GM23338 (cell line): ENCODE data around the gene GCFC2. TPM values are rescaled to one million over a fixed set of nuclear protein-coding genes. Genes with fewer than 3 reads are reported as not detected.

ENCODE experiments used
- ATAC-seq: fragments of 200-7000 bp; cut with Tn5 transposase; 3 replicates; pipeline ENCODE4 v1.9.1; 2020
- DNase-seq: peaks from one replicate; pipeline ENCODE4 v3.0.0-alpha.2; 2015; ENCODE audit warnings: low spot score
- H2AFZ ChIP-seq: fragments of 200-600 bp; sonication (generic); 2 replicates; pipeline ENCODE4 v1.8.0; 2016; ENCODE audit warnings: antibody characterized with exemption, mild to moderate bottlenecking, moderate library complexity
- H3F3A ChIP-seq: fragments of 200-600 bp; sonication (generic); replicated peaks from 2 replicates; pipeline ENCODE4 v1.8.0; 2017; ENCODE audit warnings: antibody characterized with exemption, mixed run types, low read depth
- H3K27ac ChIP-seq: fragments of 200-600 bp; sonication (generic); 2 replicates; pipeline ENCODE4 v1.6.1; 2016; ENCODE audit warnings: low read depth
- H3K27me3 ChIP-seq: fragments of 200-600 bp; sonication (generic); 2 replicates; pipeline ENCODE4 v1.8.0; 2016; ENCODE audit warnings: mild to moderate bottlenecking, mixed run types, moderate library complexity; ENCODE audit not compliant: insufficient read depth
- H3K36me3 ChIP-seq: fragments of 200-600 bp; sonication (generic); 2 replicates; pipeline ENCODE4 v1.8.0; 2016; ENCODE audit warnings: mild to moderate bottlenecking; ENCODE audit not compliant: insufficient read depth
- H3K4me1 ChIP-seq: fragments of 200-600 bp; sonication (generic); 2 replicates; pipeline ENCODE4 v1.8.0; 2016; ENCODE audit warnings: mild to moderate bottlenecking, moderate library complexity; ENCODE audit not compliant: insufficient read depth
- H3K4me2 ChIP-seq: fragments of 200-600 bp; sonication (generic); 2 replicates; pipeline ENCODE4 v1.7.1; 2017; ENCODE audit warnings: mixed run types
- H3K4me3 ChIP-seq: fragments of 200-600 bp; sonication (generic); 2 replicates; pipeline ENCODE4 v1.6.1; 2016; ENCODE audit warnings: mixed run types
- H3K79me2 ChIP-seq: fragments of 200-600 bp; sonication (generic); replicated peaks from 2 replicates; pipeline ENCODE4 v1.8.0; 2017; ENCODE audit warnings: mild to moderate bottlenecking; ENCODE audit not compliant: insufficient read depth
- H3K9me2 ChIP-seq: fragments of 200-600 bp; sonication (generic); 2 replicates; pipeline ENCODE4 v1.8.0; 2017; ENCODE audit not compliant: insufficient read depth
- H4K20me1 ChIP-seq: fragments of 200-600 bp; sonication (generic); replicated peaks from 2 replicates; pipeline ENCODE4 v1.8.0; 2017; ENCODE audit warnings: mild to moderate bottlenecking; ENCODE audit not compliant: insufficient read depth
- H3K27ac Mint-ChIP-seq: 2 replicates; pipeline ENCODE4 v1.8.0; 2020; ENCODE audit warnings: inconsistent platforms, mild to moderate bottlenecking, moderate library complexity, mixed read lengths
- H3K27me3 Mint-ChIP-seq: 3 replicates; pipeline ENCODE4 v1.8.0; 2022; ENCODE audit warnings: low read depth, mild to moderate bottlenecking, moderate library complexity, mixed read lengths, inconsistent platforms; ENCODE audit not compliant: insufficient read depth, poor library complexity
- H3K36me3 Mint-ChIP-seq: 3 replicates; pipeline ENCODE4 v1.8.0; 2021; ENCODE audit warnings: low read depth, mild to moderate bottlenecking, inconsistent platforms, moderate library complexity, mixed read lengths
- H3K4me1 Mint-ChIP-seq: 3 replicates; pipeline ENCODE4 v1.8.0; 2020; ENCODE audit warnings: mild to moderate bottlenecking, inconsistent platforms, mixed read lengths
- H3K4me3 Mint-ChIP-seq: 3 replicates; pipeline ENCODE4 v1.8.0; 2021; ENCODE audit warnings: moderate library complexity, mild to moderate bottlenecking, inconsistent platforms, mixed read lengths
- H3K9me3 Mint-ChIP-seq: 3 replicates; pipeline ENCODE4 v1.8.0; 2020; ENCODE audit warnings: moderate library complexity, mild to moderate bottlenecking, inconsistent platforms, mixed read lengths
- CREB1 ChIP-seq: fragments of 250-450 bp; sonication (Bioruptor Pico); IDR thresholded peaks from 2 replicates; pipeline ENCODE4 v1.5.0; 2020; ENCODE audit warnings: low read depth, mild to moderate bottlenecking, moderate library complexity
- EZH2 ChIP-seq: fragments of 200-600 bp; sonication (generic); IDR thresholded peaks from one replicate; pipeline ENCODE4 v1.8.0; 2017; ENCODE audit warnings: antibody characterized with exemption, mild to moderate bottlenecking, low read depth; ENCODE audit not compliant: unreplicated experiment
- NANOG ChIP-seq: IDR thresholded peaks from 2 replicates; pipeline ENCODE4 v1.6.1; 2016; ENCODE audit warnings: antibody characterized with exemption, borderline replicate concordance
- ZNF114 ChIP-seq: fragments of 250-450 bp; sonication (Bioruptor Pico); IDR thresholded peaks from 2 replicates; pipeline ENCODE4 v1.5.0; 2020; ENCODE audit warnings: mild to moderate bottlenecking, moderate library complexity
- ZNF331 ChIP-seq: fragments of 250-450 bp; sonication (Bioruptor Pico); IDR thresholded peaks from 2 replicates; pipeline ENCODE4 v1.5.0; 2020; ENCODE audit warnings: low read depth, mild to moderate bottlenecking, moderate library complexity
- polyA plus RNA-seq: library from polyadenylated mRNA; unstranded; fragments of >200 nt; fragmentation: Nextera tagmentation; extraction: Ambion mirVana; gene quantifications from 2 replicates; pipeline ENCODE4 v1.2.1, GENCODE V29; 2016
- total RNA-seq: library from RNA; depleted of rRNA; stranded (reverse); fragments of >200 nt; shearing (Covaris generic); gene quantifications from 2 replicates; pipeline ENCODE4 v1.2.3, GENCODE V29; 2014
- TF ChIP-seq, protein P1 (sequence below): fragments of 250-450 bp; sonication (Bioruptor Pico); IDR thresholded peaks from 2 replicates; pipeline ENCODE4 v1.5.0; 2020; ENCODE audit warnings: mild to moderate bottlenecking, moderate library complexity
- TF ChIP-seq, protein P2 (sequence below): IDR thresholded peaks from 2 replicates; pipeline ENCODE4 v1.6.1; 2016; ENCODE audit warnings: antibody characterized with exemption
- TF ChIP-seq, protein P3 (sequence below): IDR thresholded peaks from one replicate; pipeline ENCODE4 v1.6.1; 2018; ENCODE audit warnings: antibody characterized with exemption; ENCODE audit not compliant: unreplicated experiment

Gene GCFC2
- total and polyA plus RNA-seq, 2 experiments from 2014 or later, result 23.8 to 26.2 TPM

DNA sequence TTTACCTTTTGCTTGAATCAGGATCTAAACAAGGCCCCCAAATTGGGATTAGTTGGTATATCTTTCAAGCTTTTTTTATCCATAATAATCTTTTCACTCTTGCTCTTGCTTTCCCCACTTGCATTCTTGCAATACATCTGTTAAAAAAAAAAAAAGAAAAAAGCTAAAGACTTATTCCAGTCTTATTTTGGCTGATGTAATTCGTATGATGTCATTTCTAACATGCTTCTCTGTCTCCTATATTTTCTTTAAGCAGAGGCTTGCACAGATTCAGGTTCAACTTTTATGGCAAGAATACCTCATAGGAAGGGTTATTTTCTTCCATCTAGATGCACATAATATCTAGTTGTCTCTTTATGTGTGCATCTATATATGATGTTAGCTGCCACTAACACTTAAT, 9.8 kb upstream of the GCFC2 start (continued):
- TF ChIP-seq, protein P1, sequence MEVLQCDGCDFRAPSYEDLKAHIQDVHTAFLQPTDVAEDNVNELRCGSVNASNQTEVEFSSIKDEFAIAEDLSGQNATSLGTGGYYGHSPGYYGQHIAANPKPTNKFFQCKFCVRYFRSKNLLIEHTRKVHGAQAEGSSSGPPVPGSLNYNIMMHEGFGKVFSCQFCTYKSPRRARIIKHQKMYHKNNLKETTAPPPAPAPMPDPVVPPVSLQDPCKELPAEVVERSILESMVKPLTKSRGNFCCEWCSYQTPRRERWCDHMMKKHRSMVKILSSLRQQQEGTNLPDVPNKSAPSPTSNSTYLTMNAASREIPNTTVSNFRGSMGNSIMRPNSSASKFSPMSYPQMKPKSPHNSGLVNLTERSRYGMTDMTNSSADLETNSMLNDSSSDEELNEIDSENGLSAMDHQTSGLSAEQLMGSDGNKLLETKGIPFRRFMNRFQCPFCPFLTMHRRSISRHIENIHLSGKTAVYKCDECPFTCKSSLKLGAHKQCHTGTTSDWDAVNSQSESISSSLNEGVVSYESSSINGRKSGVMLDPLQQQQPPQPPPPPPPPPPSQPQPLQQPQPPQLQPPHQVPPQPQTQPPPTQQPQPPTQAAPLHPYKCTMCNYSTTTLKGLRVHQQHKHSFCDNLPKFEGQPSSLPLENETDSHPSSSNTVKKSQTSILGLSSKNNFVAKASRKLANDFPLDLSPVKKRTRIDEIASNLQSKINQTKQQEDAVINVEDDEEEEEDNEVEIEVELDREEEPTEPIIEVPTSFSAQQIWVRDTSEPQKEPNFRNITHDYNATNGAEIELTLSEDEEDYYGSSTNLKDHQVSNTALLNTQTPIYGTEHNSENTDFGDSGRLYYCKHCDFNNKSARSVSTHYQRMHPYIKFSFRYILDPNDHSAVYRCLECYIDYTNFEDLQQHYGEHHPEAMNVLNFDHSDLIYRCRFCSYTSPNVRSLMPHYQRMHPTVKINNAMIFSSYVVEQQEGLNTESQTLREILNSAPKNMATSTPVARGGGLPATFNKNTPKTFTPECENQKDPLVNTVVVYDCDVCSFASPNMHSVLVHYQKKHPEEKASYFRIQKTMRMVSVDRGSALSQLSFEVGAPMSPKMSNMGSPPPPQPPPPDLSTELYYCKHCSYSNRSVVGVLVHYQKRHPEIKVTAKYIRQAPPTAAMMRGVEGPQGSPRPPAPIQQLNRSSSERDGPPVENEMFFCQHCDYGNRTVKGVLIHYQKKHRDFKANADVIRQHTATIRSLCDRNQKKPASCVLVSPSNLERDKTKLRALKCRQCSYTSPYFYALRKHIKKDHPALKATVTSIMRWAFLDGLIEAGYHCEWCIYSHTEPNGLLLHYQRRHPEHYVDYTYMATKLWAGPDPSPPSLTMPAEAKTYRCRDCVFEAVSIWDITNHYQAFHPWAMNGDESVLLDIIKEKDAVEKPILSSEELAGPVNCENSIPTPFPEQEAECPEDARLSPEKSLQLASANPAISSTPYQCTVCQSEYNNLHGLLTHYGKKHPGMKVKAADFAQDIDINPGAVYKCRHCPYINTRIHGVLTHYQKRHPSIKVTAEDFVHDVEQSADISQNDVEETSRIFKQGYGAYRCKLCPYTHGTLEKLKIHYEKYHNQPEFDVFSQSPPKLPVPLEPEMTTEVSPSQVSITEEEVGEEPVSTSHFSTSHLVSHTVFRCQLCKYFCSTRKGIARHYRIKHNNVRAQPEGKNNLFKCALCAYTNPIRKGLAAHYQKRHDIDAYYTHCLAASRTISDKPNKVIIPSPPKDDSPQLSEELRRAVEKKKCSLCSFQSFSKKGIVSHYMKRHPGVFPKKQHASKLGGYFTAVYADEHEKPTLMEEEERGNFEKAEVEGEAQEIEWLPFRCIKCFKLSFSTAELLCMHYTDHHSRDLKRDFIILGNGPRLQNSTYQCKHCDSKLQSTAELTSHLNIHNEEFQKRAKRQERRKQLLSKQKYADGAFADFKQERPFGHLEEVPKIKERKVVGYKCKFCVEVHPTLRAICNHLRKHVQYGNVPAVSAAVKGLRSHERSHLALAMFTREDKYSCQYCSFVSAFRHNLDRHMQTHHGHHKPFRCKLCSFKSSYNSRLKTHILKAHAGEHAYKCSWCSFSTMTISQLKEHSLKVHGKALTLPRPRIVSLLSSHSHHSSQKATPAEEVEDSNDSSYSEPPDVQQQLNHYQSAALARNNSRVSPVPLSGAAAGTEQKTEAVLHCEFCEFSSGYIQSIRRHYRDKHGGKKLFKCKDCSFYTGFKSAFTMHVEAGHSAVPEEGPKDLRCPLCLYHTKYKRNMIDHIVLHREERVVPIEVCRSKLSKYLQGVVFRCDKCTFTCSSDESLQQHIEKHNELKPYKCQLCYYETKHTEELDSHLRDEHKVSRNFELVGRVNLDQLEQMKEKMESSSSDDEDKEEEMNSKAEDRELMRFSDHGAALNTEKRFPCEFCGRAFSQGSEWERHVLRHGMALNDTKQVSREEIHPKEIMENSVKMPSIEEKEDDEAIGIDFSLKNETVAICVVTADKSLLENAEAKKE, result no peak
- TF ChIP-seq CREB1 (CRISPR knock-in tag) (no peak), ZNF331 (no peak), ZNF114 (CRISPR knock-in tag) (no peak)

DNA sequence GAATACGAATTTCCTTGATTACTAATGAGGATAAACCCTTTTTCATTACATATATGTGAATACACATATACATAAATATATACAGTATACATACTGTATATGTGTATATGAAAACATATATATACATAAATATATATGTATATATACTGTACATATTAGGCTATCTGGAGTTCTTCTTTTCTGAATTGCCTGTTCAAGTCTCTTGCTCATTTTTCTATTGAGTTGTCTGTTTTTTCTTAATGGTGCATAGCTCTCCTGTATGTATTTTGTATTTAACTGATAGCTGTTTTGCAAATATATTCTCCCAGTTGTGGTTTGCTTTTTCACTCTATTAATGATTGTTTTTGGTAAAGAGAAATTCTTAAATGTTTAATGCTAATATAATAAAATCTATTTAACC, 8.9 kb upstream of the GCFC2 start:
- Mint-ChIP-seq H3K4me3 (no peak overlapping the region), H3K4me1 (no peaks in the 10 kb centered on the region), H3K27me3 (no peaks in the 10 kb centered on the region), H3K9me3 (peaks cover 8% of the 10 kb centered on the region; the same call in 2 of the 3 replicates), H3K27ac (no peak overlapping the region), H3K36me3 (no peaks in the 10 kb centered on the region)
- Histone ChIP-seq H3K27ac (no peak overlapping the region), H3K9me2 (no peaks in the 10 kb centered on the region), H3K27me3 (no peaks in the 10 kb centered on the region), H3K4me1 (no peaks in the 10 kb centered on the region), H4K20me1 (no peaks in the 10 kb centered on the region), H3K4me3 (no peak overlapping the region), H3K4me2 (no peak overlapping the region), H2AFZ (no peak overlapping the region), H3K36me3 (no peaks in the 10 kb centered on the region; the same call in 1 of the 2 replicates), H3K79me2 (no peaks in the 10 kb centered on the region), H3F3A (no peaks in the 10 kb centered on the region)
- ATAC-seq, result no peak
- DNase-seq, result no peak
- TF ChIP-seq, protein P2, sequence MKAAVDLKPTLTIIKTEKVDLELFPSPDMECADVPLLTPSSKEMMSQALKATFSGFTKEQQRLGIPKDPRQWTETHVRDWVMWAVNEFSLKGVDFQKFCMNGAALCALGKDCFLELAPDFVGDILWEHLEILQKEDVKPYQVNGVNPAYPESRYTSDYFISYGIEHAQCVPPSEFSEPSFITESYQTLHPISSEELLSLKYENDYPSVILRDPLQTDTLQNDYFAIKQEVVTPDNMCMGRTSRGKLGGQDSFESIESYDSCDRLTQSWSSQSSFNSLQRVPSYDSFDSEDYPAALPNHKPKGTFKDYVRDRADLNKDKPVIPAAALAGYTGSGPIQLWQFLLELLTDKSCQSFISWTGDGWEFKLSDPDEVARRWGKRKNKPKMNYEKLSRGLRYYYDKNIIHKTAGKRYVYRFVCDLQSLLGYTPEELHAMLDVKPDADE, result no peak
- TF ChIP-seq, protein P3, sequence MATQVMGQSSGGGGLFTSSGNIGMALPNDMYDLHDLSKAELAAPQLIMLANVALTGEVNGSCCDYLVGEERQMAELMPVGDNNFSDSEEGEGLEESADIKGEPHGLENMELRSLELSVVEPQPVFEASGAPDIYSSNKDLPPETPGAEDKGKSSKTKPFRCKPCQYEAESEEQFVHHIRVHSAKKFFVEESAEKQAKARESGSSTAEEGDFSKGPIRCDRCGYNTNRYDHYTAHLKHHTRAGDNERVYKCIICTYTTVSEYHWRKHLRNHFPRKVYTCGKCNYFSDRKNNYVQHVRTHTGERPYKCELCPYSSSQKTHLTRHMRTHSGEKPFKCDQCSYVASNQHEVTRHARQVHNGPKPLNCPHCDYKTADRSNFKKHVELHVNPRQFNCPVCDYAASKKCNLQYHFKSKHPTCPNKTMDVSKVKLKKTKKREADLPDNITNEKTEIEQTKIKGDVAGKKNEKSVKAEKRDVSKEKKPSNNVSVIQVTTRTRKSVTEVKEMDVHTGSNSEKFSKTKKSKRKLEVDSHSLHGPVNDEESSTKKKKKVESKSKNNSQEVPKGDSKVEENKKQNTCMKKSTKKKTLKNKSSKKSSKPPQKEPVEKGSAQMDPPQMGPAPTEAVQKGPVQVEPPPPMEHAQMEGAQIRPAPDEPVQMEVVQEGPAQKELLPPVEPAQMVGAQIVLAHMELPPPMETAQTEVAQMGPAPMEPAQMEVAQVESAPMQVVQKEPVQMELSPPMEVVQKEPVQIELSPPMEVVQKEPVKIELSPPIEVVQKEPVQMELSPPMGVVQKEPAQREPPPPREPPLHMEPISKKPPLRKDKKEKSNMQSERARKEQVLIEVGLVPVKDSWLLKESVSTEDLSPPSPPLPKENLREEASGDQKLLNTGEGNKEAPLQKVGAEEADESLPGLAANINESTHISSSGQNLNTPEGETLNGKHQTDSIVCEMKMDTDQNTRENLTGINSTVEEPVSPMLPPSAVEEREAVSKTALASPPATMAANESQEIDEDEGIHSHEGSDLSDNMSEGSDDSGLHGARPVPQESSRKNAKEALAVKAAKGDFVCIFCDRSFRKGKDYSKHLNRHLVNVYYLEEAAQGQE, result no peak
- TF ChIP-seq NANOG (no peak), EZH2 (no peak), CREB1 (CRISPR knock-in tag) (no peak)
